GM18511 (cell line): Measurements from ENCODE around the gene CEP112.

Experiments
- ATAC-seq: cut with Tn5 transposase; IDR thresholded peaks from one replicate; pipeline ENCODE4 v1.9.1; 2021; ENCODE audit warnings: mild to moderate bottlenecking, moderate library complexity; ENCODE audit not compliant: unreplicated experiment

The CEP112 gene

DNA sequence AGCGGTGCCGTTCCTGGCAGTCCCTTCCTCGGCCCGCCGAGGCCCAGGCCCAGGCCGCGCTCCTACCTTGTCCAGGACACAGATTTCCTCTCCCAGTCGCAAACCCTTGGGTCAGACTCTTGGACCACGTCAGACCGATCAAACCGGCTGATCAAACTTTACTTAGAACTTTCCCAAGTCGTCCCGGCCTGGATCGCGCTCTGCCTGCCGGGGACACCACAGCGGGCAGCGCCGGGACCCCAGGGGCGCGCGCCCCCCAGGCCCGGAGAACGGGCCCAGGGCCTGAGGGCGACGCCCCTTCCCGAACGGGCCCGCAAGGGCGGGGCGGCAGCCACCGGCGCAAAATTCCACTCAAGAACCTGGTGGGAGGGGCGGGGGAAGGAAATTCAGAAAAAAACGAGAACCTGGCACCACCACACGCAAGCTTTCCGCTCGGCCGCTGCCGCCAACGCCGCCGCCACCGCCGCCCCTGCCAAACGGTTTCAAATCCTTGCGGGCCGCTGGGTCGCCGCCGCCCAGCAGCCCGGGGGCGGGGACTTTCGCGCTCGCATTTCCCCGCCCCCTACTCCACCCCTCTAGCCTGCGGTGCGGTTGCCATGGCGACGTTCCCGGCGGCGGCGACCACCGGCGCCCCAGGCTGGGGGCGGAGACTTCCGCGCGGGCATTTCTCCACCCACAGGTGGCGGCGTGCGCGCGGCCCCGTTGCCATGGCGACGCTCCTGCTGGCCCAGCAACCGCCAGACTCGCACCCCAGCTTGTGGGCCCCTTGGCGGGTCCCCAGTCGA, at the start of gene CEP112:
CEP112 (minus strand) TSS at position 541 of the 785 bp plus-strand sequence.
- peak; percentile 73 for ATAC-seq

DNA sequence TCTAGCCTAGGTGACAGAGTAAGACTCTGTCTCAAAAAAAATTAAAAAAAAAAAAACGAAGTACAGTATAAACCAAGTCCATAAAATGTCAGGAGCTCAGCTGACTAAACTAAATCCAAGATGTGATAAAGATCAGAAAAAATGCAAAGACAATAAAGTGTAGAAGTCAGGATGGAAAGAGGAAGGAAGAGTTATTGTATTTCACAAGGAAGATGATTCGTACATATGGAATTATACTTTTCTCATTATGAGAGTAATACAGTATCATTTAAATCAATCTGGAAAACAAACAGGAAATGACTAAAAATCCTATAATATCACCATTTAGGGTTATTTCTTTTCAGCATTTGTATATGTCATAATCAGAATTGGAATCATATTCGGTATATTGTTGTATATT, 48.7 kb upstream of the CEP112 start:
- no peak for ATAC-seq

DNA sequence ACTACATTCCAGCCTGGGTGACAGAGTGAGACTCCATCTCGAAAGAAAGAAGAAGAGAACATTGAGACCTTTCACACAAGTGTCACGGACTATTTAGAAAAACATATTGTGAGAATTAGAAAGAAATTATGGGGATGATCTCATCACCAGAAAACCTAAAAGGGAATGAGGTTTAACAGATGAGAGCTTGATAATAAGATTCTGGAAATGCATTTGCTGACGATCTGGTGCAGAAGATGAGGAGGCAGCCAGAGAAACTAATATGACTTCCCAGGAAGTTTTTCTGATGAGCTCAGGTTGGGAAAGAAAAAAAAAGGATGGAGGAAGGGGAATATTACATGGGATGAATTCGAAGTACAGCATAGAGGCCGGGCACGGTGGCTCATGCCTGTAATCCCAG, 48.1 kb upstream of the CEP112 start:
- ATAC-seq = no peak

DNA sequence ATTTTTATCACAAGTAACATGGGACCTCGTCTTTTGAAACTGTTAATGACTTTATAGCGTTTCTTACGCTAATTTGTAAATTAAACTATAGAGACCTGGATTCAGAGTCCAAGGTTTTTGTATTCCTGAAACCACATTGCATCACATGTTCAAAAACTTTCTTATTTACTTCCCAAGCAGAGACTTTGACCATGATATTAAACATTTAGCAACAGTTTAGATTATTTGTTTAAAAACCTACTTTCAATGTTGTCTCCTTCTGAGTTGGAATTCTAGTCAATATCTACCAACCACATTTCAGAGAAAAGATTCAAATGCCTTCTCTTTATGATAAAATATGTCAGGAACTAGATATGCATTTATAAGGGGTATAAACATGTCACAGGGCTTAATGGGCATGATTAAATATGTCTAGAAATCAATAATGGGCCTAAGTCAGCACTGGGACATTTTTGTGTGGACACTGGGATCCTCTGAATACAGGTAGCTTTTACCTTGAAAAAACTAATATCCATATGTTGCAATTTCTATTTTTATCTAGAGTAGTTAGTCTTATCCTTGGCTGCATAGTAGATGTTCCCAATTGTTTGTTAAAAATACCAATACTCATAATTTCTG, 43.6 kb upstream of the CEP112 start:
- ATAC-seq = no peak

DNA sequence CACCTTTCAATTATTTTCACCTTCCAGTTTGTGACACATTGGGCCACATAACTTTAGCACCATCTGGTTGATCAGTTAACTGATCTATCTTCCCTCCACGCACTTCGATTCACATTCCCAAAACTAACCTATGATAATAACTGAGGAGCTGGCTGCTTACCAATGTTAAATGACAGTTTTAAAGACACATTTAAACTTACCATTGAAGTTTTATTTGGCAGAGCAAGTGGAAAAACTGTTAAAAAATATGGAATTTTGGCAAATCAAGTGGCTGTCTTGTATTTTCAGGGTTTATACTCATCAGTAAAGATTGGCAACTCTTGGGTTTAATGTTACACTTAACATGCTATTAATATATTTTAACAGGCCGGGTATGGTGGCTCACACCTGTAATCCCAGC, 42.7 kb upstream of the CEP112 start:
- no peak for ATAC-seq

DNA sequence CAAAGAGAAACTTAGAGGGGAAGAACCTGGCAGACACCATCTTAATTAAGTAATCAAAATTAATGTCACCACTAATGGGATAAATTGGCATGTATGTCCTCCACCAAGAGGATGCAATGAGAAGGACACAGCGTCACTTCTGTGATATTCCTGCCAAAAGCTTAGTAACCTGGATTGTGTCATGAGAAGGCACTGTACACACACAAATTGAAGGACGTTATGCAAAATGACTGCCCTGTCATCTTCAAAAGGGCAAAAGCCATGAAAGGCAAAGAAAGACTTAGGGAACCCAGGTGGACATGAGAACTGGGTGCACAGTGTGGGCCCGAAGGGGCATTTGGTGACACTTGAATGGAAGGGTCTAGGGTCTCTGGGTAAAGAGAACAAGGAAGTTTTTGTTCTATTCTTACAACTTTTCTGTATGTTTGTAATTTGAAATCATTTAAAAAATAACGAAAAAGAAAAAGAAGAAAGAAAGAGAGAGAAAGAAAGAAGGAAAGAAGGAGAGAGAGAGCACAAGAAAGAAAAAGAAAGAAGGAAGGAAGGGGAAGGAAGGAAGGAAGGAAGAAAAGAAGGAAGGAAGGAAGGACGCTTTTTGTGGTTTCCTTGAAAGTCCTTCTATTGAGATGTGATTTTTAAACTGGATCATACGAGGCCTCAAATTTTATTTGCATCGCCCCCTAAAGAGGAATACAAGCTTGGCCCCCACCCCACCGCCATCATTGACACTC, 41.3 kb upstream of the CEP112 start:
- no peak for ATAC-seq

DNA sequence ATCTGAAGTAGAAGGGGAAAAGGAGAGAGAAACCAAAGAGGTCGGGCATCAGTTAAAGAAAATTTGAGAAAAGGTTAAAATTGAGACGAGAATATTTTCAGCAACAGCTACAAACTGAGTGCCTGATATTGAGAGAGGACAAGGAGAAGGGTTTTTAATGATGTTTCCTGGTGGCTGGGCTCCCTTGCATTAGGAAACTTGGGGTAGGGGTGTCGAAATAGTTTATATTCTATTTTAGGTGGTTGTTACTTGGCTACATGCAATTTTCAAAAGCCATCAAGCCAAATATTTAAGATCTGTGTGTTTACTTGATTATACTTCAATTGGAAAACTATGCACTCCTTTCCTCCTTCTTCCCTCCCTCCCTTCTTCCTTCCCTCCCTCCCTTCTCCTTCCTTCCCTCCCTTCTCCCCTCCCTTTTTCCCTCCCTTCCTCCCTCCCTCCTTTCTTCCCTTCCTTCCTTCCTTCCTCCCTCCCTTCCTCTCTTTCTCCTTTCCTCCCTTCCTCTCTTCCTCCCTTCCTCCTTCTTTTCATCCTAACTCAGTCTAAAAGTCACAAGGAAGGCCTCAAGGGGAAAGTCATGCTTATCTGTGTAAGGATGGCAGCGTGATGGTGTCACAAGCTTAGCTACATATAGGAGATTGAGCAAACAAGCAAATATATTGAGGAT, 39.1 kb upstream of the CEP112 start:
- ATAC-seq = no peak

DNA sequence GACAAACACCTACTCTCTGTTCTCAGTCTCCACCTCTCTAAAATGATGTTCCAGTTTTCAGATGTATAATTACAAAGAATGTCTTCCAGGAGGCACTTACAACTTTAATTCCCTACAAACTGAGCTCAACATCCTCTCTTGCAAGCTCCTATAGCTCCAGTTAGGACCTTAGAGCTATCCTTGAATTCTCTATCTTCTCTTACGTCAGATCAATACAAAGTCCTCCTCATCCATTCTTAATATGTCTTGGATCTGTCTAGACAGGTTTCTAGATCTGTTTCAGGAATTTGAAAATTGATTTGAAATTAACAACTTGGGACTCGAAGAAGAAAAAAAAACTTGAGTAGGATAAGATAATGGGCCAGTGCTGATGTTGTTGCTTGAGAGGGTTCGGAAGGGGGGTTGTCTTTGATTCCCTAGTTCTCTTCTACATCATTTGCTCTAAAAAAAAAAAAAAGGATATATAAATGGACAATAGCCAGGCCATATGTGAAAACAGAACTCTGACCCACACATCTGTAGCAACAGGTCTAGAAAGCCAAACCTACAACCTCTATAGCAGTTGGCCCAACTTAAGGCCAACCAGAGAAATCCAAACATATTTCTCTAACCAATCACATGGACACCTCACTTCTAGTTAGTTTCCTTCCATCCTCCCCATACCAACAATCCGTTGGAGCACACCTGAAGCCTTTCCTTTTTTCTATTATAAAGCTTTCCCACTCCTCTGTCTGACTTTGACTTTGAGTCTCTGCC, 38.0 kb upstream of the CEP112 start:
- ATAC-seq = no peak

DNA sequence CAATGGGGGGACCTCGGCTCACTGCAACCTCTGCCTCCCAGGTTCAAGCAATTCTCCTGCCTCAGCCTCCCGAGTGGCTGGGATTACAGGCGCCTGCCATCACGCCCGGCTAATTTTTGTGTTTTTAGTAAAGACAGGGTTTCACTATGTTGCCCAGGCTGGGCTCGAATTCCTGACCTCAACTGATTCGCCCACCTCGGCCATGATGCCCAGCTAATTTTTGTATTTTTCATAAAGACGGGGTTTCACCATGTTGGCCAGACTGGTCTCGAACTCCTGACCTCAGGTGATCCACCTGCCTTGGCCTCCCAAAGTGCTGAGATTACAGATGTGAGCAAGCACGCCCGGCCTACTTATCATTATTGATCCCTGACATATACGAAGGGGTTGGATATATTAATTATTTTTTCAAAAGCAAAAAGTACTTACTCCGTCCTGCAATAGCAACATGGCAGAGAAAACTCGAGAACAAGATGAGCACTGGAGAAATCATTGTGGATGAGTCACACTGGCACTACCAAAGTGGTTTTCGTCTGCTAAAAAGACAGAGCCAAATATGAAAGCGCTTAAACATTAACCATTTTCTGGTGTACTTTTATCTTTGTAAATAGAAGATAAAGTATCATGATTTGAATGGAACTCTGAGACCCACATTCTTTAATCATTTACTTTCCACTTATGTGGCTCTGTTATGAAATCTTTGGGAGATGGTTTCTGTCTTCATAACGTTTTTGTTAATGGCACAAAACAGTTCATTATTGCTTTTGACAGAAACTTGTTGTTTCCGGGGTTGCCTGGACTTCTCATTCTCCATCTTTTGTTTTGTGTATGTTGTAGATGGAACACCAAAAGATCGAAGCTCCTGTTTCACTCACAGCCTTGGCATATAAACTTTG, 37.2 kb upstream of the CEP112 start, which contains the start of gene APOH:
APOH (minus strand) TSS at position 529 of the 896 bp plus-strand sequence; CDS start at position 493, 36 bp downstream.
- ATAC-seq = no peak

DNA sequence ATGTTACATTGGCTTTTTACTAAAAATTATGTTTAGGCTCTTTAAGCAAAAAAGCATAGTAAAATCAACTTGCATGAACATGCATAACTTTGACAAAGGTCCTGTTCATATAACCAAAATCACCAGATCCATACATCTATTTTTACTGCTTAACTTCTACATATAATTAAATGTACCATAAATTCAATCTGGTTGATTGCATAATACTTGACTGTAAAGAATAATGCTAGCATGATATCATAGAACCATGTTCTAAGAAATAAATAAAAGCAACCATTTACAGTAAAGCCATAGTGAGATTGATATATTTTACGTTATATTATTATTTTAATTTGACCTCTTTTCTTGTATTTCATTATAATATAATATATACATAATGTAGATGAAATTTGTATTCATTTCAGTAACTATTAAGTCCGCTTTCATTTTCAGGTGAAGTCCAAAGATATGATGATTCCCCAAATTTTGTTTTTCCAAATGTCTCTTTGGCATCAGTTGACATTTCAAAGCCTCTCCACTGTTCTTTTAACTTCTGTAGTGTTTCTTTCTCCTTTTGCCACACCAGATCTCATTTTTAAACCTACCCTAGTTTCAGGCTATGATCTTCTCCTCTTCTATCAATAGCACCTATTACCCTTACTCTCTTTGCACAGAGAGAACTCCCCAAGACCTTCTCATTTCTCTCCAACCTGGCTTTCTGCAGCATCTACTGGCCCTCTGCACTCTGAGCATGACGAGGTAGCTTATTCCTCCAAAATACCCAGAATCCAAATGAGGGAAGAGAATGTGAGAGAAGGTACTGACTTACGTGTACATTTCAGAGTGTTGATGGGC, 35.5 kb upstream of the CEP112 start:
- ATAC-seq = no peak

DNA sequence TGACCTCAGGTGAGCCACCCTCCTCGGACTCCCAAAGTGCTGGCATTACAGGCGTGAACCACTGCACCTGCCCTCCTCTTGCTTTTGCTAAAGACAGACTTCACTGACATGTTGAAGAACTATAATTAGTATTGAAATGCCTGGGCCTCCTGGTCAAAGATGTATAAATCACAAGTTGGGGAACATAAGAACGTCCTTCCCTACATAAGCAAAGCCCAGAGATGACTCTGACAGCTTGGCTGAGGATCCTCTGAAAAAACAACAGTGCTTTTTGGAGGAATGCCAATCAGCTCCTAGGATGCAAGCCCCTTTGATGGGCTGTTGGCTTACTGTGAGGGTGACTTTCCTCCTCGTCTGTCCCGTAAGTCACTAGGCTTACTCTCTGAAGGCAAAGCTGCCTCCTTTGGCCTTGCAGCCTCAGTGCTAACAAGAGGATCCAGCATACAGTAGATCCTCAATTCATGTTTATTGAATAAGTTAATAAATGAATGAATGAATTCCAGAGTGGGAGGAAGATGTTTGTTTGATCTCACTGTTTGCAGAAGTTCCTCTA, 30.9 kb upstream of the CEP112 start:
- no peak for ATAC-seq

DNA sequence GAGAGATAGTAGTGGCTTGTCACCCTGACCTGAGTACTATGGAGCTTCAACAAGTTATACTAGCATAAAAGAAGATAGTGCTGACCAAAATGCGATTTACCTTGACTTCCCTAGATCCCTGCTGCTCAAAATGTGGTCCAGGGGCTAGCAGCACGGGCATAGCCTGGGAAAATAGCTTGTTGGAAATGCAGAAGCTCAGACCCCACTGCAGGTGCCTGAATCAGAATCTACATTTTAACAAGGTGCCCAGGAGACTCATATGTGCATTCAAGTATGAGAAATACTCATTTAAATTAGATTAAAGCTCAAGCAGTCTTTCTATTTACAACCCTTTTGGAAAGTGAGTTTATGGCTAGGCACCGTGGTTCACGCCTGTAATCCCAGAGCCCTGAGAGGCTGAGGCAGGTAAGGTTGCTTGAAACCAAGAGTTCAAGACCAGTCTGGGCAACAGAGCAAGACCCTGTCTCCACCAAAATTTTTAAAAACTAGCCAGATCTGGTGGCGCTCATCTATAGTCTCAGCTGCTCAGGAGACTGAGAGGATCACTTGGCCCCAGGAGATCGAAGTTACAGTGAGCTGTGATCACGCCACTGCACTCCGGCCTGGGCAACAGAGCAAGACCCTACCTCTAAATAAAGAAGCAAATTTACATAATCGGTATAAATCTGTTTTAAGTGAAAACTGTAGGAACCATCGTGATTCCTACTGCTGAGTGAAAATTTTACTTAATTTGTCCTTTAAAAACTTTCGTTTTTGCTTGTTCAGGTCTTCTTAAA, 30.0 kb upstream of the CEP112 start:
- ATAC-seq = no peak

DNA sequence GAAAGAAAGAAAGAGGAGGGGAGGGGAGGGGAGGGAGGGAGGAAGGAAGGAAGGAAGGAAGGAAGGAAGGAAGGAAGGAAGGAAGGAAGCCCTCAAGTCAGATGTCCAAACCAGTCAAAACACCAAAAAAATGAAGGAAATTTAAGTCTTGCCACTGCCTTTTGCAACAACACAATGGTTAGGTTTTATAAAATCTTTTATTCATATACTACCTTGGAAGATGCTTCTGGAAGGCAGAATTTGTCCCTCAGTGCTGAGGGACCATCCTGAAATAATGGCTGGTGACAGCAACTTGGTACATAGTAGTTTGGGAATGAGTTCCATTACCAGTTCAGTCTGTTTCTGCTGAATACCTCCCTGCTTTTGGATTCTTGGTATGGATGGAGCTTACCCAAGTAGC, 29.4 kb upstream of the CEP112 start:
- no peak for ATAC-seq

DNA sequence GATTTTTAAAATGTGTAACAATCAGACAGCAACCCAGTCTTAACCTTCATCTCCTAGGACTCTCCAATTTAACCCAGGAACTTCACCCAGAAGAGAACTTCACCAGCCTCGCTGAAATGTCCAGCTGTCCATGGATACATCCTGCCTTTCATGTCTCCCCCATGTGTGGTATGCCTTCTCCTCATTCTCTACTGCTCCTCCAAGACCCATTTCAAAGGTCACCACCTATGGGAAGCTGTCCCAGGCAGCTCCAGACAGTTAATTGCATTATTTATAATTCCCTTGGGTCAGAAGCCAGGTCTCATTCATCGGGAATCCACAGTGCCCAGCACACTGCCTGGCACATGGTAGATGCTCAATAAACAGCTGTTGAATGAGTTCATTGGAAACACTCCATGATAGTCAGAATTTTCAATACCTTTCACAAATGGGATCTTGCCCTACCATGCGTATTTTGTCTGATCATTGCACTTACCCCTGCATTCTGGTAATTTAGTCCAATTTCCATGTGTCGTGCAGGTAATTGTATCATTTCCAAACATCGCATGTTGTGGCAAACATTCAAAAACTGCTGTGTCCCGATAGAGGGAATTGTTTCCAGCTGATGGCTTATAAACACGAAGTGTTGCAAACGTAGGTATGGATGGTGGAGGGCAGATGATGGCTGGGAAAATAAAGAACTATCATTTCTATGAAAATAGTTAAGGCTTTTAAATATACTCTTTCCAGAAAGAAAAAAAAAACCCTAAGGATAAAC, 28.3 kb upstream of the CEP112 start:
- no peak for ATAC-seq

DNA sequence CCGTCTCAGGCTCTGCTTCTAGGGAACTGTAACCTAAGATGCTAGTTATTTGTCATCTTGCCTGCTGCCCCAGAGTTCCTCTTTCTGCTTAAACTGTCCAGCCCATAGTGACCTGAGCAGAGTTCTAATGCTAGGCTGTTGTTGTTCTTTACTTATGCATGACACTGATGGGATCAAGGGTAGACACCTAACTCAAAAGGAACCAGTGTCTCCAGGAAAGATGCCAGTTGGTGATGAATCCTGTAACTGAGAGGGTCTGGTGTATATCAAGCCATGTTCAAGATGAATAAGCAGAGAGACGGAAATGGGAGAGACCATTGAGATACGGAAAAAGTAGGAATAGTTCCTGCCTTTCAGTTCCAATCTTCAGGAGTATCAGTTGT, 23.6 kb upstream of the CEP112 start:
- no peak for ATAC-seq

DNA sequence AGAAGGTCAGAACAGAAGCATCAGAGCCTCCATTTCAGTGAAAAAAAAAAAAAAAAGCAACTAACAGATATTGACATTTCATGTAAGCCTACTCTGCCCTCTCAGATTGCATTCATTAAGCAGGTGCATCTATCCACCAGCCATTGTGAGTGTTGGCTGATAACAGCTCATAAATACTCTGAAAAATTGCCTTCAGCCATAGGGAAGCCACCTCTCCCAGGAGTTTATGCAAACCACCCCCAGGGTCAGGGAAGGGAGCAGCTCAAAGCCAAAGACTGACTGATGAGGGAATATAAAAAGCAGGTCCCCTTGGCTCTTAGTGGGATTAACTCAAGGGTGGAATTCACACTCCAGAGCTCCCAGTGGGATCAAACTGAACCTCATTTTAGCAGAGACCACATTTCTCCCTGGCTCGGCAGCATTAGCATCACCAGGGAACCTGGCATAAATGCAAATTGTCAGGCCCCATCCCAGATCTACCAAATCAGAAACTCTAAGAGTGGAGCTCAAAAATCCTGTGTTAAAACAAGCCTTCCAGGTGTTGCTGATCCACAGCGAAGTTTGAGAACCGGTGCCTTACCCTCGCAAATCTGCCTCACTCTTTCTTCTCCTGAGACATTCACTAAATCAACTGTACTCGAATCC, 23.1 kb upstream of the CEP112 start:
- no peak for ATAC-seq
